GM18508 (cell line): ENCODE measurements around the gene AQP9.
"Not testable (repeated sequence)": the region's sequence is repeated elsewhere in the genome, so short reads cannot be mapped to it uniquely, and the experiment has no call there.

Experiments
- ATAC-seq: cut with Tn5 transposase; IDR thresholded peaks from one replicate; pipeline ENCODE4 v1.9.1; 2021; ENCODE audit warnings: moderate number of reproducible peaks; ENCODE audit not compliant: insufficient read depth, unreplicated experiment

Gene AQP9

GRCh38 chr15:58138106-58138505 is at the start of gene AQP9:
AQP9 (plus strand) TSS chr15:58138381; CDS start chr15:58138566, 185 bp downstream.
- no peak for ATAC-seq

DNA sequence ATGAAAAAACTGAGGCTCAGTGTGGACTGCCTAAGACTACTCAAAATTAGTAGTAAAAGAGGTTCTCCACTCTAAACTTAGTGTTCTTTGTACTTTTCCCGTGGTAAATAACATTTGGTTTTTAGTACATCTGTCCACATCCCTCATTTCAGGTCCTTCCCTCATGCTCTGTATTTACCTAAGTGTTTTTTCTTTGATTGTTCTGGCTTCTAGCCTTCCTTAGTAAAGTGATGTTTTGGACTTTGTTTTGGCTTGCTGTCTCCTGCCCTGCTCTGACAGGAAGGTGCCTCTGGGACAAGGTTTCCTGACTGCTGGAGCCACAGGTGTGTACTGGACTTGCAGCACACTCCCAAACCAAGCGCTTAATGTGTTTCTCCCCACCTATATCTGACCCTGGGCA is 42.8 kb upstream of the AQP9 start:
- no peak for ATAC-seq

- no peak for ATAC-seq
Observed at GRCh38 chr15:58096529-58097084, 41.6 kb upstream of the AQP9 start.

DNA sequence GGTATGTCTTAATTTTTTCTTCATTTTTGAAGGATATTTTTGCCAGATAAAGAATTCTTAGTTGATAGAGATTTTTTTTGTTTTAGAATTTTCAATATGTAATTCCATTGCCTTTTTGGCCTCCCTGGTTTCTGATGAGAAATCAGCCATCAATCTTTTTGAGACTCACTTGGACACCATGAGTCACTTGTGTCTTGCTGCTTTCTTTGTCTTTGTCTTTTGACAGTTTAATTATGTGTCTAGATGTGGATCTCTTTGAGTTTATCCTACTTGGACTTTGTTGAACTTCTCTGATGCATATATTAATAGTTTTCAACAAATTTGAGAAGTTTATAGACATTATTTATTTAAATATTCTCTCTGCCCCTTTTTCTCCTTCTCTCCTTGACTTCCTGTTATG is 34.7 kb upstream of the AQP9 start:
- no peak for ATAC-seq

GRCh38 chr15:58108117-58108516 is 30.1 kb upstream of the AQP9 start:
- no peak for ATAC-seq

GRCh38 chr15:58109419-58109818 is 28.8 kb upstream of the AQP9 start:
- no peak for ATAC-seq

DNA sequence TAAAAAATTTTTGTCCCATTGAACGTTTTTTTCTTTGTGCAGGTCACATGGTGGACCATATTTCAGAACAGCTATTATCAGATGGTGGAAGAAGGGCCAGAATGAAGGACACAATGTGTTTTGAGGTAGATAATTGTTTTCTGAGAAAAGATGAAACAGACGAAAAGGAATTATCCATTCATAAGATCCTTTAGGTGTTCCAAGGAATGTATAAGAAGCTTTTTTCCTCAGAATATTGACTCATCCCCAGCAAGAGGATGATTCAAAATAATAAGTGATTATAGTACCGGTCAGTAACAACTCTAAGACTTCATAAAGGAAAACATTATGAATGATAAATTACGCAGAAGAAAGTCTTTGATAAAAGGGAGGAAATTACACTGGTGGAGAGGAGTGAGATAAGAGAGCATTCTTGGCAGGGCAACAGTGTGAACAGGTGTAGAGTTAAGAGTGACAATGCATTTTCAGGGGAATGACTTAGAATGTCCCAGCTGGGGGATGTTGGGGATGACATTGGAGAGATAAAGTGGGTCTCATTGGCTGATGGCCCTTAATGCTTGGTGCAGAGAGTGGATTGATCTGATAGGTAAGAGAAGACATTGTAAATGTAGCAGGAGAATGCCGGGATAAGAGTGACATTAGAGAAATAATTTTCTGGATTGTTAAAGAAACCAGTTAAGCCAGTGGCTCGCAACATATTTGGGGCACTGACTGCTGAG is 27.0 kb upstream of the AQP9 start:
- ATAC-seq, result no peak

GRCh38 chr15:58111718-58112104 is 26.5 kb upstream of the AQP9 start:
- ATAC-seq, result no peak

DNA sequence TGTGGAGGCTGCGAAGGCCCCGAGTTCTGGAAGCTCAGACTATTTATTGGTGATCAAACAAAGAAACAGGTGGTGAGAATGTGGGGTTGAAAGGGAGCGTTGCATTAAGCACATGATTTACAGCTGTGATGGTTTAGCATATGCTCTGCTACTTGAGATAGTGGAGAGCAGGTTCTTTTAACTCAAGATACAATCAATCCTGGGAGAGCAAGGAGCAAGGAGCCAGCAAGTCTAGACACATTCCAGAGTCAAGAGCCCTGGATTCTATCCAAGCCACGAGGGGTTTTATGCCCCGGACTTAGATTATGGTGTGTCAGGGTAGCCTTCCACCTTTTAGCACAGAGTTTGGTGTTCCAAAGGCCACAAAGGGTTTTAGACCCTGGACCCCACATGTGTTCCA is 24.8 kb upstream of the AQP9 start:
- ATAC-seq, result not testable (repeated sequence)

DNA sequence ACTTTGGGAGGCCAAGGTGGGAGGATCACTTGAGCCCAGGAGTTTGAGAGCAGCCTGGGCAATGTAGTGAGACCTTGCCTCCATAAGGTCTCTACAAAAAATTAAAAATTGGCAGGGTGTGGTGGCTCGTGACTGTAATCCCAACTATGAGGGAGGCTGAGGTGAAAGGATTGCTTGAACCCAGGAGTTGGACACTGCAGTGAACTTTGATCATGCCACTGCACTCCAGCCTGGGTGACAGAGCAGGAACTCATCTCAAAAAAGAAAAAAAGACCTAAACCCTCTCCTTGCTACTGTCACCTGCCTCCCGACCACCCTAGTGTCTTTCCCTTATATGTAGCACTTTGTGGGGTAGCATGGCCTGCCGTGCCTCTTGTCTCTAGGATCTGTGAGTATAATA is 23.8 kb upstream of the AQP9 start:
- no peak for ATAC-seq

DNA sequence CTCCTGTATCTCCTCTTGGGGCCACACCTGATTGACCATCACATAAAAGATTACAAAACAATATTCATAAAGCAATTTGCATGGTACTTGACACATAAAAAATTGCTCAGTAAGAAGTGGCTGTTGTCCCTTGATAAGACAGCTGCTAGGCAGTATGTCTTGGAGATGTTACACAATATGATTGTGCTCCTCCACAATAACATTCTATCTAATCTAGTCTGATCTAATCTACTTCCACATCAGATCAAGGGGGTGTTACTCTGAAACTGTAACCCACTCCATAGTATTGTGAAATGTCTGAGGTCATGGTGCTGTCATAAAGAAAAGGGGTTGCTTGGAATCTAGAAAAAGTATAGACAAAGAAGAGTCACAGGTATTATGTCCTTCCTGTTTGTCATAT is 23.4 kb upstream of the AQP9 start:
- no peak for ATAC-seq

- no peak for ATAC-seq
Observed at GRCh38 chr15:58115692-58116091, 22.5 kb upstream of the AQP9 start.

- ATAC-seq, result no peak
Observed at GRCh38 chr15:58117619-58118018, 20.6 kb upstream of the AQP9 start.

GRCh38 chr15:58118272-58118671 is 19.9 kb upstream of the AQP9 start:
- no peak for ATAC-seq

- no peak for ATAC-seq
Observed at GRCh38 chr15:58119016-58119415, 19.2 kb upstream of the AQP9 start.

- ATAC-seq, result no peak
Observed at GRCh38 chr15:58124585-58124984, 13.6 kb upstream of the AQP9 start.

DNA sequence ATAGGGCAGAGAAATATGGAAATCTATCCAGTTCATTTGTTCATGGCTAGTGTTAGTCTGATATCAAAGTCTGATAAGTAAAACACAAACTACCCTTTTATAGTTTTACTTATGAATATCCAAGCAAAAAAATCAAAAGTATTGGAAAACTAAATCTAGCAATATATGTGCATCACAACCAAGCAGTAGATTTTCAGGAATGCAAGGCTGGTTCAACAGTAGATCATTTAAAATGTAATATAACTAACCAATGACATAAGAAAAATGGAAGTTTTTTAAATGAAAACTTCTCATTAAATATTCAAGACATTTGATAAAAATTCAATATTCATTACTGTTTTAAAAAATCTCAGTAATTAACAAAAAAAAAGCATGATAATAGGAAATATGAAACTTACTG is 12.8 kb upstream of the AQP9 start:
- ATAC-seq, result no peak

DNA sequence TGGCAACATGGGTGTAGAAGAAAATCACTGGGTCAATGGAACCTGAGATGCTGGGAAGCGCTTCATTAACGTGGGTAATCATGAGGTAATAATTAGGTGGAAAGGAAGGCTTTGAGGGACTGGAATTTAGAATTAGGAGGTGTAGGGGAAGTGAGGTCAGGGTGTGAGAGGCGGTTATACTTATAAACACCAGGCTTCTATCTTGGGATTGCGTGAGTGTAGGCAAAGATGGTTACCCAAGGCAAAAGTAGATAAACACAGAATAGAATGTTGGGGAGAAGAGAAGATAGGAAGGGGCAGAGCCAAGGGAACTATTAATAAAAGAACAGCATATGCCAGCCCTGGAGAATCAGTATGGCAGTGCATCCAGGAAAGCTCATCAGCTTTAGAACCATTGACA is 3.3 kb upstream of the AQP9 start:
- no peak for ATAC-seq

DNA sequence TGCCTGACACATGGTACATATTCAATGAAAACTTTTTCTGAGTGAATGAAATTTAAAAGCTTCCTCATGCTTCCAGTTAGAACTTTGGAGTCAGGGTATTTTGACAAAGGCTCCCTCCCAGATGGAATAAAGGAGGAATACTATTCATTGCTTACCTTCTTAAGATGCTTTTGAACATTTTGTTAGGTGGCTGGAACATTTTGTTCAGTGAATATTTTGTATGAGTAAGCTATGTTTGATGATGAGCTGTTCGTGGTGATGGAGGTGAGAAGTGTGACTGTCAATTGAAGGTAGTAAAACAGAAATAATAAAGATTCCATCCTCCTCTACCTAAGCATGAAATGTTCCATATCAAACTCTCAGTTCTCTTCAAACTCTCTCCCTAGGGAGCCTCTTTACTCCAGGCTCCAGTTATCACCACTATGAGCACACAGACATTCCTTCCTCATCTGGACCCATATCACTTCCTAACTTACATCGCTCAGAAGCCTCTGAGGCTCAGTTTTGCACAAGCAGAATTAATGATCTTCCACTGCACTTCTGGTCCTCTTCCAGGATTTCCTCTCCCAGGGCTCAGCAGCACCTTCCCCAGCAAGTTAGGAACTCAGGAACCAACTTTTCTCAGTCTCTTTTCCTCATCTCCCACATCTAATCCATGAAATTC is 2.5 kb upstream of the AQP9 start:
- no peak for ATAC-seq

- ATAC-seq, result no peak
Observed at GRCh38 chr15:58136731-58137130, 1.4 kb upstream of the AQP9 start.

DNA sequence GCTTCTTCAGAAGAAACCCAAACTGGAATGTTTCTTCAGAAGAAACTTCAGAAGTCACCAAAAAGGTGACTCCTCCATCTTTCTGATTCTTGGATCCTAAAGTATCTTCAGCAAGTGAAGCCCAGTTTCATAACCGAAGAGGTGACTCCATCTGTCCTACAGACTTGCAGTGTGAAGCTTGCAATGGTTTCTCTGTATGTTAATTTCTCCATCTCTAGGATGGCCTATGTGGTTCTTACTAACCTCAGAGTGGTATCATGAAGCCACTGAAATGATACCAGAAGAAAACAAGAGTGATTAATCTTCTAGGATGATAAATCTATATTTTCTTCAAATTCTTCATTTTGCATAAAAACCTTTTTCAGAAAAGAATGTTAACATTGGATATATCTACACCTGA is 495 bp upstream of the AQP9 start:
- ATAC-seq, result no peak
